Testis (tissue), 3 donors: ENCODE results near the gene PARK7. TPM values are rescaled to one million over a fixed set of nuclear protein-coding genes. Genes with fewer than 3 reads are reported as not detected.

ENCODE experiments used
- DNase-seq: peaks from one replicate; pipeline ENCODE4 v3.0.0-alpha.2; 2019
- H3K27ac ChIP-seq, 2 donors: fragments of 200-600 bp; sonication (generic); one replicate each; pipeline ENCODE4 v1.5.1; 2019
- H3K27me3 ChIP-seq: fragments of 200-600 bp; sonication (generic); one replicate; pipeline ENCODE4 v1.5.1; 2019
- H3K36me3 ChIP-seq: fragments of 200-600 bp; sonication (generic); one replicate; pipeline ENCODE4 v1.5.1; 2017; ENCODE audit warnings: low read depth; ENCODE audit errors: missing control alignments
- H3K4me1 ChIP-seq: fragments of 200-600 bp; sonication (generic); one replicate; pipeline ENCODE4 v1.5.1; 2019
- H3K4me3 ChIP-seq, 2 donors: fragments of 200-600 bp; sonication (generic); one replicate each; pipeline ENCODE4 v1.5.1; 2017 to 2019
- H3K9me3 ChIP-seq: fragments of 200-600 bp; sonication (generic); one replicate; pipeline ENCODE4 v1.5.1; 2017
- CTCF ChIP-seq, 3 experiments: fragments of 450-650 bp in 2 of 3; fragments of 200-600 bp in 1 of 3; sonication (generic) in 1 of 3; IDR thresholded peaks; one replicate each; pipeline ENCODE4 v1.5.1; 2016 to 2019; ENCODE audit warnings: antibody characterized with exemption in 3 of 3, mild to moderate bottlenecking in 2 of 3, moderate library complexity in 1 of 3
- POLR2A ChIP-seq: fragments of 450-650 bp; IDR thresholded peaks from one replicate; pipeline ENCODE4 v1.6.1; 2017; ENCODE audit warnings: antibody characterized with exemption, mild to moderate bottlenecking, moderate library complexity
- WGBS, 2 donors: methylation state at CpG; one replicate each; pipeline ENCODE4 v1.1.5; 2018; 5-methylcytosine and 5-hydroxymethylcytosine counted together
- intact Hi-C: fragments of 100-400 bp; cut with DNase I; formaldehyde crosslinking; loops from one replicate; pipeline ENCODE4 v1.15.1; 2023; ENCODE audit warnings: low total_unique reads
- polyA plus RNA-seq: library from polyadenylated mRNA; stranded (reverse); fragments of 350-450 nt; fragmentation: Illumina TruSeq; extraction: RNeasy Lipid Tissue Mini Kit (QIAGEN cat#74804); gene quantifications from one replicate; pipeline ENCODE4 v1.2.3, GENCODE V29; 2014; ENCODE audit warnings: low read depth, low replicate concordance; ENCODE audit not compliant: insufficient read depth
- total RNA-seq, 2 donors: library from RNA; depleted of rRNA; stranded (reverse); fragments of >200 nt; gene quantifications; one replicate each; pipeline ENCODE4 v1.2.3, GENCODE V29; 2016

Gene PARK7
- total and polyA plus RNA-seq, 3 donors from 2014 or later, result 110 to 281 (median 129) TPM

- H3K4me3 ChIP-seq, result no peak overlapping the region
- TF ChIP-seq POLR2A (no peak), CTCF (IDR thresholded peaks at IDR 0.05) (no peak)
- no peak for DNase-seq
Measured at GRCh38 chr1:8016895-8017241, 55.4 kb downstream of the PARK7 start.

GRCh38 chr1:8017495-8018197 lies 56.1 kb downstream of the PARK7 start:
- H3K4me3 ChIP-seq, result no peak overlapping the region
- DNase-seq, result no peak
- intact Hi-C loops, result no loop called here

More at GRCh38 chr1:8016895-8017241, 55.4 kb downstream of the PARK7 start:
- peaks cover 22% of the 10 kb centered on the region for H3K4me1 ChIP-seq
- H3K36me3 ChIP-seq, result no peaks in the 10 kb centered on the region
- intact Hi-C loops, result no loop called here
- no peaks in the 10 kb centered on the region for H3K9me3 ChIP-seq
- H3K27me3 ChIP-seq, result no peaks in the 10 kb centered on the region
- H3K27ac ChIP-seq, result peak overlapping the region in 1 of 2 donors; percentile 17

GRCh38 chr1:8018492-8019228 lies 57.1 kb downstream of the PARK7 start:
- no peaks in the 10 kb centered on the region for H3K27me3 ChIP-seq
- TF ChIP-seq CTCF (IDR thresholded peaks at IDR 0.05) (no peak), POLR2A (no peak)
- no peak overlapping the region for H3K27ac ChIP-seq
- no peak for DNase-seq
- intact Hi-C loops, result no loop called here
- WGBS, 2 donors, result 77 to 85% methylated on average over 3 of the region's 3 CpGs
- H3K4me3 ChIP-seq, result no peak overlapping the region
- H3K9me3 ChIP-seq, result no peaks in the 10 kb centered on the region
- H3K36me3 ChIP-seq, result no peaks in the 10 kb centered on the region
- H3K4me1 ChIP-seq, result peaks cover 31% of the 10 kb centered on the region

More at GRCh38 chr1:8017495-8018197, 56.1 kb downstream of the PARK7 start:
- Histone ChIP-seq H3K4me1 (peaks cover 22% of the 10 kb centered on the region), H3K27me3 (no peaks in the 10 kb centered on the region), H3K36me3 (no peaks in the 10 kb centered on the region), H3K27ac (no peak overlapping the region), H3K9me3 (no peaks in the 10 kb centered on the region)
- 65% methylated on average over 5 of the region's 5 CpGs for WGBS, 2 donors
- TF ChIP-seq POLR2A (no peak), CTCF (IDR thresholded peaks at IDR 0.05) (no peak)

- no peaks in the 10 kb centered on the region for H3K27me3 ChIP-seq
- no peak for DNase-seq
- intact Hi-C loops, result no loop called here
- 96% methylated on average over 5 of the region's 5 CpGs for WGBS, 2 donors
- TF ChIP-seq POLR2A, result no peak
- no peak for TF ChIP-seq CTCF (IDR thresholded peaks at IDR 0.05)
- no peak overlapping the region for H3K27ac ChIP-seq
- no peaks in the 10 kb centered on the region for H3K36me3 ChIP-seq
- peaks cover 33% of the 10 kb centered on the region for H3K4me1 ChIP-seq
- no peak overlapping the region for H3K4me3 ChIP-seq
- H3K9me3 ChIP-seq, result no peaks in the 10 kb centered on the region
Measured at GRCh38 chr1:8019229-8019620, 57.7 kb downstream of the PARK7 start.
